Stomach (tissue), 4 donors: ENCODE measurements around the gene HOXC4.

Experiments used
- CTCF ChIP-seq, 7 experiments: fragments of 450-650 bp in 4 of 7; fragments of 200-600 bp in 3 of 7; sonication (generic) in 3 of 7; IDR thresholded peaks; one replicate each; pipeline ENCODE4 v1.5.1; 2016 to 2019; ENCODE audit warnings: antibody characterized with exemption in 7 of 7, control low read depth in 2 of 7, mild to moderate bottlenecking in 1 of 7
- EP300 ChIP-seq: sonication (generic); formaldehyde crosslinking; IDR thresholded peaks from one replicate; pipeline ENCODE4 v1.6.1; 2017; ENCODE audit warnings: antibody characterized with exemption
- POLR2A ChIP-seq, 4 donors: fragments of 450-650 bp; IDR thresholded peaks; one replicate each; pipeline ENCODE4 v1.6.1; 2016; ENCODE audit warnings: antibody characterized with exemption in 4 of 4, control low read depth in 2 of 4, mild to moderate bottlenecking in 1 of 4, moderate library complexity in 1 of 4

- TF ChIP-seq CTCF (IDR thresholded peaks at IDR 0.05) (no peak), EP300 (no peak), POLR2A (IDR thresholded peaks at IDR 0.05) (no peak)
Observed at GRCh38 chr12:54027442-54027786, 26.2 kb upstream of the HOXC4 start.
